Natural killer cell (primary cell): Measurements from ENCODE around the gene STIP1. TPM values are rescaled to one million over a fixed set of nuclear protein-coding genes. Genes with fewer than 3 reads are reported as not detected.

Experiments
- ATAC-seq, 3 donors: fragments of 150-1000 bp in 2 of 3; fragments of 200-7000 bp in 1 of 3; cut with Tn5 transposase; 1 replicate in 1 of 3; 2 replicates in 2 of 3; pipeline ENCODE4 v1.10.0; 2021; ENCODE audit warnings: mild to moderate bottlenecking in 2 of 3, moderate library complexity in 2 of 3
- DNase-seq, 2 donors: peaks; one replicate each; pipeline versions ENCODE4 v3.0.0 to v3.0.0-alpha.2; 2013 to 2021; ENCODE audit warnings: mixed read lengths in 1 of 2
- H3K27ac ChIP-seq: one replicate; pipeline ENCODE4 v1.5.1; 2013; ENCODE audit warnings: mild to moderate bottlenecking, low read length
- H3K27me3 ChIP-seq: one replicate; pipeline ENCODE4 v1.6.1; 2013; ENCODE audit warnings: low read length; ENCODE audit not compliant: control insufficient read depth, insufficient read depth
- H3K36me3 ChIP-seq: one replicate; pipeline ENCODE4 v1.6.1; 2013; ENCODE audit warnings: low read length; ENCODE audit not compliant: control insufficient read depth, insufficient read depth
- H3K4me1 ChIP-seq: one replicate; pipeline ENCODE4 v1.6.1; 2013; ENCODE audit warnings: low read length; ENCODE audit not compliant: control insufficient read depth, insufficient read depth
- H3K4me3 ChIP-seq: one replicate; pipeline ENCODE4 v1.5.1; 2013; ENCODE audit warnings: low read length
- H3K9me3 ChIP-seq: one replicate; pipeline ENCODE4 v1.6.1; 2013; ENCODE audit warnings: low read length; ENCODE audit not compliant: control insufficient read depth, insufficient read depth
- H3K27ac Mint-ChIP-seq, 2 donors: one replicate each; pipeline ENCODE4 v1.8.0; 2022; ENCODE audit warnings: mild to moderate bottlenecking in 2 of 2, mixed read lengths in 2 of 2, moderate library complexity in 1 of 2
- H3K27me3 Mint-ChIP-seq, 2 donors: one replicate each; pipeline ENCODE4 v1.8.0; 2022; ENCODE audit warnings: low read depth in 2 of 2, mixed read lengths in 2 of 2
- H3K36me3 Mint-ChIP-seq: one replicate; pipeline ENCODE4 v1.8.0; 2022; ENCODE audit warnings: mixed read lengths
- H3K4me1 Mint-ChIP-seq, 2 donors: one replicate each; pipeline ENCODE4 v1.8.0; 2022; ENCODE audit warnings: mixed read lengths in 2 of 2
- H3K4me3 Mint-ChIP-seq: one replicate; pipeline ENCODE4 v1.8.0; 2022; ENCODE audit warnings: mild to moderate bottlenecking, moderate library complexity, mixed read lengths
- H3K9me3 Mint-ChIP-seq, 2 donors: one replicate each; pipeline ENCODE4 v1.8.0; 2022; ENCODE audit warnings: mixed read lengths in 2 of 2
- WGBS: methylation state at CpG from one replicate; pipeline ENCODE4 v1.1.7; 2013; ENCODE audit warnings: missing lambda C conversion rate; ENCODE audit not compliant: insufficient coverage; 5-methylcytosine and 5-hydroxymethylcytosine counted together
- intact Hi-C: fragments of 100-400 bp; cut with micrococcal nuclease; formaldehyde crosslinking; loops from one replicate; pipeline ENCODE4 v1.14.2; 2022
- total RNA-seq, 4 donors: library from RNA; stranded (reverse); fragments of 120-200 nt in 1 of 4; gene quantifications; one replicate each; pipeline versions ENCODE4 v1.2.3 to v1.2.4, GENCODE V29; 2013 to 2022
- TF ChIP-seq, protein P1 (sequence below): fragments of 200-600 bp; IDR thresholded peaks from one replicate; pipeline ENCODE4 v1.8.0; 2022; ENCODE audit warnings: antibody characterized with exemption

The STIP1 gene
- total RNA-seq, 3 donors from 2014 or later (not counting 1 experiment from before 2014, with no cell fraction given): 80.9 to 110 (median 85.1) TPM

DNA sequence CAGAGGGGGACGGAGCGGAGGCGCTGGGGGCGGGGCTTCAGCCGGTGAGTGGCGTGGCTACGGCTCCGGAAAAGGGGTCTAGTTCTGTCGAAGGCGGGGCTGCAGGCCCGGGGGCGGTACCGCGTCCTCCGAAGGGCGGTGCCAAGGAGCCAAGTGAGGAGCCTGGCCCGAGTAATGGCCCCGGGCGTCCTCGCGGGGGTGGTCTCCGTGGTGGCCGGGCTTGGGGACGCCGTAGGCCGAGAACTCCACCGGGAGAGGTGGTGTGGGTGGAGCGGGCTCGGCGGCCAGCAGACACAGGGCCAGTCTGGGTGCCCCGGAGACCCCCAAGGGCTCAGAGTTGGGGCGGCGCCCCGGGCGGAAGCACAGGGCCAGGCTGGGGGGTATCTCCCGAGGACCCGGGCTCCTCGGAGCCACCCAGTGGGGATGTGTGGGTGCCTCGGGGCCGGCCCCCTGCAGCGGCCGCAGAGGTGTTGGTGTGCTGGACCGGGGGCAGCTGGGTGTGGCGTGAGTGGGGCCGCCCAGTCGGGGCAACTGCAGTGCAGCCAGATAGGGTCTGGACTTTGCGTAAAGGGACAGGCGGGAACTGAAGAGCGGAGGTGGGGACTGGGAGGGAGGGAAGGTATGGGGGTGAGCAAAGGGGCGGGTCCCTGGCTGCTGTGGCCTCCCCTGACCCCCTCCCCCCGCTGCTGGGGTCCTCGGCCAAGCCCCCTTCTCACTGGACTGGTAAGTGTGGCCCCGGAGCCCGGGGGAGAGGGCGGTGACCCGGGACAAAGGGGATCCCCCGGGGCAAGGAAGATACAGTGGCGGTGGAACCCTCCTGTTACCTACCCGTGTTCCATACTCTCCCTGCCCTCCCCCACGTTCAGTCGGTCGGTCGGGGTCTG is 55.8 kb downstream of the STIP1 start:
- peaks cover 69% of the 10 kb centered on the region for H3K4me1 ChIP-seq
- no peaks in the 10 kb centered on the region for H3K27me3 ChIP-seq
- H3K27ac ChIP-seq: peak overlapping the region; percentile 98
- Mint-ChIP-seq H3K36me3 (no peaks in the 10 kb centered on the region), H3K9me3 (no peaks in the 10 kb centered on the region), H3K4me3 (peak overlapping the region; percentile 96), H3K27ac (peak overlapping the region; percentile 98 to 99), H3K4me1 (peaks cover 8 to 50% of the 10 kb centered on the region in 2 donors), H3K27me3 (no peaks in the 10 kb centered on the region)
- WGBS: under 1% methylated on average over 63 of the region's 63 CpGs
- TF ChIP-seq, protein P1, sequence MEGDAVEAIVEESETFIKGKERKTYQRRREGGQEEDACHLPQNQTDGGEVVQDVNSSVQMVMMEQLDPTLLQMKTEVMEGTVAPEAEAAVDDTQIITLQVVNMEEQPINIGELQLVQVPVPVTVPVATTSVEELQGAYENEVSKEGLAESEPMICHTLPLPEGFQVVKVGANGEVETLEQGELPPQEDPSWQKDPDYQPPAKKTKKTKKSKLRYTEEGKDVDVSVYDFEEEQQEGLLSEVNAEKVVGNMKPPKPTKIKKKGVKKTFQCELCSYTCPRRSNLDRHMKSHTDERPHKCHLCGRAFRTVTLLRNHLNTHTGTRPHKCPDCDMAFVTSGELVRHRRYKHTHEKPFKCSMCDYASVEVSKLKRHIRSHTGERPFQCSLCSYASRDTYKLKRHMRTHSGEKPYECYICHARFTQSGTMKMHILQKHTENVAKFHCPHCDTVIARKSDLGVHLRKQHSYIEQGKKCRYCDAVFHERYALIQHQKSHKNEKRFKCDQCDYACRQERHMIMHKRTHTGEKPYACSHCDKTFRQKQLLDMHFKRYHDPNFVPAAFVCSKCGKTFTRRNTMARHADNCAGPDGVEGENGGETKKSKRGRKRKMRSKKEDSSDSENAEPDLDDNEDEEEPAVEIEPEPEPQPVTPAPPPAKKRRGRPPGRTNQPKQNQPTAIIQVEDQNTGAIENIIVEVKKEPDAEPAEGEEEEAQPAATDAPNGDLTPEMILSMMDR: no peak
- DNase-seq: peak; percentile 100
- ATAC-seq: no peak
- no peaks in the 10 kb centered on the region for H3K9me3 ChIP-seq
- peak overlapping the region; percentile 79 for H3K4me3 ChIP-seq
- H3K36me3 ChIP-seq: peaks cover 13% of the 10 kb centered on the region
- intact Hi-C loops: loop anchor here (1.0 to 2.0 kb wide), 5 partner anchors 11 to 64 kb away; partner anchors contain the start of genes DNAJC4, ESRRA and GPR137

DNA sequence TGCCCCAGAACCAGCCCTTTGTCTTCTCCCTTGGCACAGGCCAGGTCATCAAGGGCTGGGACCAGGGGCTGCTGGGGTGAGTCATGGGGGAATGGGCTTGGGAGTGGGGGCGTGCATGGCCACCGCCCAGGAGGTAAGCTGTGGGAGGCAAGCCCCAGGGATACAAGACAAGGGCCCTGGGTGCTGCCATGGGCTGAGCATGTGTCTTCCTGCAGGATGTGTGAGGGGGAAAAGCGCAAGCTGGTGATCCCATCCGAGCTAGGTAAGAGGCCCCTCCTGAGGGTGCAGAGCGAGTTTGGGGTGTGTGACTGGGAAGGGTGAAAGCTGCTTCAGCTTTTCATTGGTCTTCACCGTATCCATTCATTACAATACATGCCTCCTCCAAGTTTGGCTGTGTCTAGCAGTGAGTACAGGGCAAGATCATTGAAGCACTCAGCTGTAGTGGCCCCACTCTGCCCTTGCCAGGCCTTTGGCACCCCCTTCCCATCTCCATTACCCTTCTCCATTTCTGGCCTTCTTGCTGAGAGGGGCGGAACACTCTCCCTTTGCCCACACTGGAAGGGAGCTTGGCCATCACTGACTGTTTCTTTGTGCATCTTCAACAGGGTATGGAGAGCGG is 57.4 kb downstream of the STIP1 start:
- WGBS: 94% methylated on average over 7 of the region's 8 CpGs
- intact Hi-C loops: no loop called here

DNA sequence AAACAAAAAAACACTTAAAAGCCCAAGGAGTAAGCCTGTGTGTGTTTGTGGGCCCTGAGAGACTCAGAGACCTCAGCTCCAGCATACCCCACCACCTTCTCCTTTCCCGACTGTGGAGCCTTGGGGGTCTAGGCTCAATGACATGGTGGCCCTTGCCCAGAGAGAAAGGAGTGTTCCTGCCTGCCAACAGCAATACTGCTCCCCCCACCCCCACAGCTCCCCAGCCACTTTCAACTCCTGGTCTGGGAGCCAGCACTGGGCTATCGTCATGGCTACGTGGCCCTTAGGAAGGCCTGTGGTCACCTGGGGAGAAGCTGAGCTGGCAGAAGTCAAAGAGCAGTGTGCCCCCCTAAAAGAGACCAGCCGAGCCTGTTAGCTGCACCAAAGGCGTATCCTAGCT is 58.1 kb downstream of the STIP1 start:
- Histone ChIP-seq H3K27ac (no peak overlapping the region), H3K27me3 (no peaks in the 10 kb centered on the region), H3K36me3 (peaks cover 10% of the 10 kb centered on the region), H3K4me1 (peaks cover 65% of the 10 kb centered on the region), H3K9me3 (no peaks in the 10 kb centered on the region), H3K4me3 (no peak overlapping the region)
- Mint-ChIP-seq H3K27me3 (no peaks in the 10 kb centered on the region), H3K9me3 (no peaks in the 10 kb centered on the region), H3K4me1 (peaks cover 21 to 63% of the 10 kb centered on the region in 2 donors), H3K27ac (peak overlapping the region; percentile 7 to 38), H3K4me3 (peak overlapping the region; percentile 35), H3K36me3 (no peaks in the 10 kb centered on the region)
- intact Hi-C loops: no loop called here
- ATAC-seq (no peak), DNase-seq (no peak)
- 80% methylated on average over 5 of the region's 5 CpGs for WGBS
- TF ChIP-seq, protein P1: no peak

More for the DNA sequence above, 57.4 kb downstream of the STIP1 start:
- peak overlapping the region in 1 of 2 donors; percentile 38 for H3K27ac Mint-ChIP-seq
- Histone ChIP-seq H3K27ac (no peak overlapping the region), H3K4me1 (peaks cover 71% of the 10 kb centered on the region), H3K36me3 (peaks cover 10% of the 10 kb centered on the region), H3K9me3 (no peaks in the 10 kb centered on the region), H3K27me3 (no peaks in the 10 kb centered on the region), H3K4me3 (no peak overlapping the region)
- no peaks in the 10 kb centered on the region for H3K27me3 Mint-ChIP-seq
- H3K4me1 Mint-ChIP-seq: peaks cover 21 to 59% of the 10 kb centered on the region in 2 donors
- ATAC-seq: no peak
- no peaks in the 10 kb centered on the region for H3K9me3 Mint-ChIP-seq
- TF ChIP-seq, protein P1: no peak
- peak overlapping the region; percentile 25 for H3K4me3 Mint-ChIP-seq
- no peak for DNase-seq
- no peaks in the 10 kb centered on the region for H3K36me3 Mint-ChIP-seq
